SKM-1 treated with dmso at 0.1 percent for 144 hours (cell line): ENCODE results near the gene ARID3B.
"Not testable (repeated sequence)": the region's sequence is repeated elsewhere in the genome, so short reads cannot be mapped to it uniquely, and the experiment has no call there.

Experiments used
- DNase-seq: peaks from one replicate; lab custom pipeline; 2025; ENCODE audit not compliant: unreplicated experiment; lab: John Stamatoyannopoulos, UW

Gene ARID3B

DNA sequence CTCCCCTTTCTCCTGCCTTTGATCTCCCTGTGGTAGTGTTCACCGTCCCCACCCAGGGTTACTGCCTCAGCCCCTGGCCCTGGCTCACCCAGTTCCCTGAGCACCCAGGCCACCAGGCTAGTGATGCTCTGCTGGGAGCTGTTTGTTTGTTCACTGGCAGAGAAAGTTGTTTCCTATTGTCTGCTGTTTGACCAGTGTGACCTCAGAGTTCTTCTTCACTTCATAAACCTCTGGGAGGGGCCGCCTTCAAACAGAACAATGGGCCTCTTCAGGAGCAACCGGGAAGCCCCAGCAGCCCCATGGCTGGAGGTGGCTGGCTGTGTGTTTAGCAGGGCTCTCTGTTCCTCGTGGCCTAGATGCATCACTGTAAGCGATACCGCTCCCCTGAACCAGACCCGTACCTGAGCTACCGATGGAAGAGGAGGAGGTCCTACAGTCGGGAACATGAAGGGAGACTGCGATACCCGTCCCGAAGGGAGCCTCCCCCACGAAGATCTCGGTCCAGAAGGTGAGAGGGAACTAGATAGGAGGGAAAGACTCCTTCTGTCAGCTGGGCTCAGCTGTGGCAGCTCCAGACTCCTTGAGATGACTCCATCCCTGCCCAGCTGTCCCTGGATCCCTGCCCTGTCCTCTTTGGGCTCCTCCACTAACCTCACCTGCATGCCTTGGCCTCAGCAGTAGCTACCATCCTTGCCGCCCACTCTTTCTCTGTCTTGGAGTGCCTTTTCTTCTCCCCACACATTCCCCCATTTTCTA, 78.0 kb downstream of the ARID3B start:
- DNase-seq, result no peak

DNA sequence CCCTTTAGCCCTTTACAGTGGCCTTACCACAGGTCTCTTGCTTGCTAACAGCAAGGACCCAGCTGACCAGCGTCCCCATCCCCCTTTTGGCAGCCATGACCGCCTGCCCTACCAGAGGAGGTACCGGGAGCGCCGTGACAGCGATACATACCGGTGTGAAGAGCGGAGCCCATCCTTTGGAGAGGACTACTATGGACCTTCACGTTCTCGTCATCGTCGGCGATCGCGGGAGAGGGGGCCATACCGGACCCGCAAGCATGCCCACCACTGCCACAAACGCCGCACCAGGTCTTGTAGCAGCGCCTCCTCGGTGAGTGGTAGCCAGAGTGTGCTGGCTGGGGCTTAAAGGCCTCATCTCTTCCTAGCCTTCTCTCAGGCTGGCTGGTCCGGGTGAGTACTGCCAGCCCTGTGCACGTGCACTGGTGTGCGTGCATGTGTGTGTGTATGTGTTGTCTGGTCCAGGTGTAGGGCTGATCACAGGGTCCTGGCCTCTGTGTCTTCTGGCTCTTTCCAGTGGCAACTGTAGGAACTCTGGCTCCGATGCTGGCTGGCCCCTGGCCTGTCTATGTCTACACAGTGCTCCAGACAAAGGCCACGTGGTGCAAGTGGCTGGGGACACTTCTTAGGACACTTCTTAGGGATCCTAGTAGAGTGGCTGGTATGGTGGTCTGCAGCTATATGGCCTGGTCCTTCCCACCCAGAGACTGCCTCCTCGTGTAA, 79.1 kb downstream of the ARID3B start:
- DNase-seq, result no peak

DNA sequence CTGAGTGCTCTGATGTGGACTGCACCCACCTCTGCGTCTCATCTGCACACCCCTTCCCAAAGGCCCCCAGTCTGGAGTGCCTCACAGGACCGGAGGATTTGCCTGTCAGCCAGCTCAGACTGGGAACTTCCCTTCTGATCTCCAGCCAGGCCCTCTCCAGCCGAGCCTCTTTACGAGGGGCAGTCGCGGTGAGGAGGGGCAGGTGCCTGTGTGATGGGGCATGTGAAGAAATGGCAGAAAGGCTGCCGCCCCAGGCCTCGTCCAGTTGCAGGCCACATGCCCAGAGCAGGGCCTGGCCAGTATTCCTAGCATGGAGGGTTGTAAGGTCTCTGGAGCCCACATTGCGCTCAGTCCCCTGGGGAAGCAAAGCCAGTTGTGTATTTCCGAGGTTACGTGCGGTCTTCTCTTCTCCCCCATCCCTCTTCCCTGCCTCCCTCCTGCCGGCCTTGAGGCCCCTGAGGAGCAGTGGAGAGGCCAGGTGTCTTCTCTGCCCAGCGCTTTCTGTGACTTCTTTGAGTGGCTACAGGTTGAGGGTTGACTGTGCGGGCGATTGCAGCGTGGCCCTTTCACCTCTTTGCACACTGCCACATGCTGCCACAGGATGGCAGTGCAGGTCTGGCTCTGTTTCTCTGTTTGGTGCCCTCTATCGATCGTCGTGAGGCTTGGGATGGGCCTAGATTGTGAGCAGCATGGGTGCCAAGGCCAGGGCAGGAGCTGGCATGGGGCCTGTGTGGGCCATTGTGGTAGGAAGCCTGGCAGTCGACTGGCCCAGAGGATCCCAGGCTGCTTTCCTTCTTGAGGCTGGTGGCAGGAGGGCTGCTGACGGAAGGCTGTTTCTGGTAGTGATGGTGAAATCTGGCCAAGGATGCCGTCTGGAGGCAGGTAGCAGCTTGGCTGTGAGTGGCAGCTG, 79.9 kb downstream of the ARID3B start:
- DNase-seq, result peak; percentile 88

DNA sequence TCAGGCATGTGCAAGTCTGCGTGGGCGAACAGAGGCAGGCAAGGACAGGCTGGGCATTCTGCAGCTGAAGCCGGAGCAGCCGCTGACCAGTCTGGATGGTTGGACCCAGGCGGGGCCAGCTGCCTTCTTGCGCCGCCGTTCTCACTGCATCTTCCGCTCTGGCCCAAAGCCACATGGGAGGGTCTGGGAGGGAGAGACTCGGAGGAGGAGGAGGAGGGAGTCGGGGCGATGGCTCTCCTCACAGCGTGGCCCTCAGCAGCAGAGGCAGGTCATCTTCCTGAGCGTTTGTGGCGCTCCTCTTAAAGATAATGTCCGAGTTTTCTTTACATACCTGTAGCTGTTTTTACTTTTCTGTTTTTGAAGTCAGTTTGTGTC, 80.5 kb downstream of the ARID3B start:
- DNase-seq, result no peak

DNA sequence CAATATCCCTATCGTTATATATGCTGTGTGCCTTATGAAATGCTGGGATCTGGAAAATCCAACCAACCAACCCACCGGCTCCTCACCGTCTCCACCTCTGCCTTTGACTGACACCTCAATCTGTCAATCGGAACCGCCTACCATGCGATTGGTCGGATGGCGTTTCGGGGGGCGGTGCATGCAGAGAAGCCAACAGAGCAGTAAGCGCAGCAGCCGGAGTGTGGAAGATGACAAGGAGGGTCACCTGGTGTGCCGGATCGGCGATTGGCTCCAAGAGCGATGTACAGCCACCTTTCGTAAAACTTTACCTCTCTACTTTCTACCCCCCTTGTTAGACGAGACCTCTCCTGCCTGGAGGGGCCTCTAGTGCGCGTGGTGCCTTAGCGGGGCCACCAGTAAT, 80.9 kb downstream of the ARID3B start:
- DNase-seq, result no peak

DNA sequence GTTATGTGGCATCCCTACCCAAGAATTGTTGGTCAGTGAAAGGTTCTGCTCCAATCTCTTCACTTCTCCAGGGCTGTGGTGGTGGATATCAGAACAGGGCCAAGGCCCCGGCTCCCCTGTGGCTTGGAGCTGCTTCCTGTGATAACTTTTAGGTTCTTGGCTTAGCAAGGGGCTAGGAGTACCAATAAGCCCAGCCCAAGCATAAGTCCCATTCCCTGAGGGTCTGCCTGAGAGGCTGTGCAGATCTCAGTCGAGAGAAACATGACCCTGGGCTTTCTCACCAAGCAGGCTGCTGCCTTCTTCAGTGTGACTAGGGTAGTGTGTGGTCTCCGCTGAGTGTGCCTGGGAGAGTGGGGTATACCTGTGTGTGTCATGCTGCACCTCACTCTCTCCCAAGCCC, 81.7 kb downstream of the ARID3B start:
- DNase-seq, result no peak

DNA sequence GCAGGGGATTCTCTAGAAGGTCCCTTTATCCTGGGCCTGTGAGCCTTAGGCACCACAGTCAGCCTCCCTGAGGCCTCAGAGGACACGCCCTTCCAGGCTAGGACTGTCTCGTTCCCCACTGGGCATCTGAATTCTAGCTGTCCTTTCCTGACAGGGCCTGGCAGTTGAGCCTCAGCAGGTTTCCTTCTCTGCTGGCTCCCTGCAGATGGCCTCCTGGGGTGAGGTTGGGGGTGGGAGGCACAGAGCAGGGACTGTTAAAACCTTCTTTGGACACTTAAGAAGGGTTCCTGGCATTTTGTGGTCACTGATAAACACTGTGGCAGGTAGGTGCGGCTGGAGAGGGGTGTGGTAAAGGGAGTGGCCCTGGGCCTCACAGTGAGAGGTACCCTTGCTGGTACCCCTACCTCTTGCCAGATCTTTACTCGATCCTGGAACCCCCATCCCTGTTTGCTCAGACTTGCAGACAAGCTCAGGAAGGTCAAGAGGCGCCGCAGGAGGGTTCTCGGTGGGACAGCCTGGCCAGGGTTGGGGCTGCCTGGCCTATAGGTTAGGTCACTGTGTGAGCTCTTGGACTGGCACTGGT, 83.1 kb downstream of the ARID3B start:
- no peak for DNase-seq

DNA sequence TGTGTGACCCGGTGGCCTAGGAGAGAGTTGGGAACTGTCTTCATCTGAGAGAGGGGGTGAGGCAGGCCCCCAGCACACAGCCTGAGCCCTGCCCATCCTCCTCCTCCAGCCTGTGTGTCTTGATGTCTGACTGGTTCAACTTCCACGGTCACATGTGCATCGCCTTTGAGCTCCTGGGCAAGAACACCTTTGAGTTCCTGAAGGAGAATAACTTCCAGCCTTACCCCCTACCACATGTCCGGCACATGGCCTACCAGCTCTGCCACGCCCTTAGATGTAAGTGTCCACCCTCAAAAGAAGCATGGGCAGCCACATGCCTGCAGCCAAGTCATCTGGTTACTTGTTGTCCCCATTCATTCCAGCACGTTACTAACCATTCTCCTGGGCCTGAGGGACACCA, 84.7 kb downstream of the ARID3B start:
- no peak for DNase-seq

DNA sequence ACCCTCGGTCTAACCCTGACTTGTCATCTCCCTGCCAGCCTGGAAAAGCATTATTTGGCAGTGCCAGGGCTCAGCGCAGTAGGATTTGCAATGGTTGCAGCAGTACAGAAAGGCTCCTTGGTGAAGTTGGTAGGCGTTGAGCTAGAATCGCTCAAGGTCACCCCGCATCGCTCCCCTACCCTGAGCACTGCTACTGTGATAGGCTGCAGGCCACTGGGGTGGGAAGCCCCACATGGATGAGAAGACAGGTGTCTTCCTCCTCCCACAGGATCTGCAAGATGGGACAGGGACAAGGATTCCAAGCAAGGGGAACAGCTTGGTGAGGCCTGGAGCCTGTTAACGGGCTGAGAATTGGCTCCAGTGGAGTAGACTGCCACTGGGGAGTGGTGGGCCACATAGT, 85.3 kb downstream of the ARID3B start:
- no peak for DNase-seq

DNA sequence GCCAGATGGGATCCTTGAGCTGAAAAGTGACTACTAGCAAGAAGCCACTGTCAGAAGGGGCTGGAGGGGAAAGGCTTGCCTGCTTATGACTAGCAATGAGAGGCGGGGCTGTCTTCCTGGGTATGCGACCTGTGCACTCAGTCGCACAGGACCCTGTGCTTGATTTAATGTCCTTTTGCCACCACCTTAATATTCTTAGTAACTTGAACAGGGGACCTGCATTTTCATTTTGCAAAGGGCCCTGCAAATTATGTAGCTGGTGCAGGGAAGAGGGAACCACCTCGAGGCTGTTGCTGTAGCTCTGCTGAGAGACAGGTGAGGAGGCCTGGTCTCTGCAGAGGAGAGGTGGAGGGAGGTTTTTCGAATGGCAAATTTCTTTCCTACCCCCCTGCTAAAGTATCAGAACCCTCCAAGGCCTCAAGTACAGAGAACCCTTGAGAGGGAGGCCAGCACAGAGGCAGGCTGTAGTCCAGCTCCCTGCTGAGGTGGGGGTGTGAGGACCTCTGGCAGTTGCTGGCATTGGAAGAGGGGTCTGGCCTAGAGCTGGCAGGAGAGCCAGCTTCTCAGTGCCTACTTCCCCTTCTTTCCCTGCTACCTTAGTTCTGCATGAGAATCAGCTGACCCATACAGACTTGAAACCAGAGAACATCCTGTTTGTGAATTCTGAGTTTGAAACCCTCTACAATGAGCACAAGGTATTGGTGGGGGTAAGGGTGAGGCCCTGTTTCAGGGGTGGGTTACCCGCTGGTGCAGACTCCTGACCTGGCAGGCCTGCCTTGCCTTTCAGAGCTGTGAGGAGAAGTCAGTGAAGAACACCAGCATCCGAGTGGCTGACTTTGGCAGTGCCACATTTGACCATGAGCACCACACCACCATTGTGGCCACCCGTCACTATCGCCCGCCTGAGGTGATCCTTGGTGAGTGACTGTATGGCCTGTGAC, 86.0 kb downstream of the ARID3B start:
- DNase-seq, result no peak

DNA sequence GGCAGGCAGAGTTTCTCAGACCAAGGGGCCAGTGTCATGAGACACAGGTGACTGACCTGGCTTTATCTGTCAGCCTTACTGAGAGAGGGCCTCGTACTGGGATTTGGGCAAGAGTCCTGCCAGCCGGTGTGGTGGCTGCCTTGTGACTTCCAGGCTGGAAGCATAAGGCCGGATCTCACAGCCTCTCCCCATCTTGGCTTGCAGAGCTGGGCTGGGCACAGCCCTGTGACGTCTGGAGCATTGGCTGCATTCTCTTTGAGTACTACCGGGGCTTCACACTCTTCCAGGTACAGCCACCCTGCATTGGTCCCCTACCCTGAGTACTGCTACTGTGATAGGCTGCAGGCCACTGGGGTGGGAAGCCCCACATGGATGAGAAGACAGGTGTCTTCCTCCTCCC, 86.7 kb downstream of the ARID3B start:
- no peak for DNase-seq

DNA sequence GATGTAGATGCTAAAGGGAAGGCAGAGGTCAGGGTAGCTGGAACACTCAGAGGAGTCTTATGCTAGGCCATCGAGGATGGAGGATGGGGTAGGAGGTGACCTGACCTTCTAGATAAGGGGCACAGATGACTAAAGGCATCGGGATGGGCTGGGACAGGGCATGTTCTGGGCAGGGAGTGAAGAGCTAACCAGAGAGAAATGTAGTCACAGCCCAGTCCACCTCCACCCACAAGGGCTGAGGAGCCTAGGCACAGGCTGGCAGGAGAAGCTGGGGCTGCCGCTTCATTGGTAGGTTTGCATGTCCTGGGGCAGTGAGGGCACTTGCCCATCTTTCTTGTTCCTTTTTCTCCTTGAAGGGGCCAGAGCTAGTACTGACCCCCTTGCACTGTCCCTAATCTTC, 87.2 kb downstream of the ARID3B start:
- DNase-seq, result no peak

DNA sequence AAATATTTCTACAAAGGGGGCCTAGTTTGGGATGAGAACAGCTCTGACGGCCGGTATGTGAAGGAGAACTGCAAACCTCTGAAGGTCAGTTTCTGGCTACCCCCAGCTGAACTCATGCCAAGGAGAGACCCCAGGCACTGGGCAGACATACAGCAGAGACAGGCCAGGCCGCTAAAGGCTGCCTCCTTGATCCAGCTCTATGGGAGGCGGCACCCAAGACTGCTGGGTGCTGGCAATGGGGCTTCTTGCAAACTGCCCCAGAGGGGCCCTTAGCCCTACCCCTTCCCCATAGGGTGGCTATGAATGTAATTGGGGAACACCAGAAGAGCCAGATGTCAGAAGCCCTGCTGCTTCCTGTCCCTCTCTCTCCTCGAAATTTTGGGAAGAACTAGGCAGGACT, 87.9 kb downstream of the ARID3B start:
- DNase-seq, result no peak

DNA sequence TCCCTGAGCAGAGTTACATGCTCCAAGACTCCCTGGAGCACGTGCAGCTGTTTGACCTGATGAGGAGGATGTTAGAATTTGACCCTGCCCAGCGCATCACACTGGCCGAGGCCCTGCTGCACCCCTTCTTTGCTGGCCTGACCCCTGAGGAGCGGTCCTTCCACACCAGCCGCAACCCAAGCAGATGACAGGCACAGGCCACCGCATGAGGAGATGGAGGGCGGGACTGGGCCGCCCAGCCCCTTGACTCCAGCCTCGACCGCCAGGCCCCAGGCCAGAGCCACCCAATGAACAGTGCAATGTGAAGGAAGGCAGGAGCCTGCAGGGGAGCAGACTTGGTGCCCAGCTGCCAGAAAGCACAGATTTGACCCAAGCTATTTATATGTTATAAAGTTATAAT, 88.7 kb downstream of the ARID3B start:
- DNase-seq, result not testable (repeated sequence)

DNA sequence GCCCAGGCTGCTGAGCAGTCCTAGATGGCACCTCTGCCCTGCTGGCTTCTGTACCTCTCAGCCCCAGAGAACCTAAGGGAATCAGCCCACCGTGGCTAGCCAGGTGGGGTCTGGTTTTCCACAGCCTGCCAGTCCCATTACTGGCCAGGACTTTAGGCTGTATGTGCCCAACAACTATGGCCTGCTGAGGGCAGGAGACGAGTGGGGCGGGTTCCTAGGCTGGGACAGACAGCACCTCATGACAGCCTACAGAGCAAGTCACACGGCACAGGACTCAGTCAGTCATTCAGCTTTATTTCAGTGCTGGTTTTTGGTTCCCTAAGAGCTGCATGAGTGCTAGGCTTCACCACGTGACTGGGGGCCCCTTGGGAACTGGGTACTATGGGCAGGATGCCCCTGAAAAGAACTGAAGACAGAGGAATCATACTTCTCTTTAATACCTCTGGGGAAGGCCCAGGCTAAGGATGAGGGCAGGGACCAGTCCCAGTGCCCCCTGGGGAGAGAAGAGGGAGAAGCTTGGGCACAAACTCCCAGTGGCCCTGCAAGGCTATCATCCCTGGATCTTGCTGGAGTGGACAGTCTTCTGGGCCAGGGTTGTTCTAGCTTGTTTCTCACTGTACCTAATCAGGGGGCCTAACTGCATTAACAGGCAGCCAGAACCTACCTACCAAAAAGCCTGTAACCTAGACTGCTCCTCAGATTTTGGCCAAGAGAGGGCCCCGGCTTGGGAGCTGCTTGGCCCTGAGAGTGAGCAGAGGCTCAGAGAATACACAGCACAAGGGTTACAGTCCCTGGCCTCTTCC, 89.5 kb downstream of the ARID3B start:
- no peak for DNase-seq

DNA sequence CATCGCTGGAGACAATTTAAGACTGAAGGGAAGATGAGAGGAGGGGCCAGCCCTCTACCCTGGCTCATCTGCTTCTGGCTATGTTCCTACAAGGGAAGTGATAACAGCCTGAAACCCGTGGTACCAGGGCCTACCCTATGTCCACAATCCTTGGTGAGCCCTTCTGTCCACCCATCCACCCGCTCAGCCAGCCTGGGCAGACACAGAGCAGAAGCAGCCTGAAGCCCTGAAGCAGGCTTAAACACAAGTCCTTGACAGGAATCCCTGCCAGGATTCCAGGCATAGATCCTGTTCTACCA, 90.0 kb downstream of the ARID3B start:
- no peak for DNase-seq

DNA sequence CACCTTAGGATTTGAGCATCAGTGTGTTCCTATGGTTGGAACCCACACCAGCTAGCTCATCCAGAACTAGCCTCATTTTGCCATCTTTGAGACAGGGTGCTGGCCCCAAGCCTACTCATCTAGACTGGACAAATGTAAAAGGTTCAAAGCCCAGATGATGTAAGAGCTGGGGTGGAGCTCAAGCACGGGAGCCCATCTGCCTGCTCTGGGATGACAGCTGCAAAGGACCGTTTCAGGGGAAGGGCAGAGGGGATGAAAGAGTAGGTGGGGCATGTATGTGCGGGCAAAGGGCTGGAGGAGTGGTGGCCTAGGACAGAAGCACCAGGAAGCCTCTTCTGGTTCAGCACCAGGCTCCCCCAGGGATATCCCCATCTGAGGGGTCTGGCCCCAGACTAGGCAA, 90.4 kb downstream of the ARID3B start:
- no peak for DNase-seq

DNA sequence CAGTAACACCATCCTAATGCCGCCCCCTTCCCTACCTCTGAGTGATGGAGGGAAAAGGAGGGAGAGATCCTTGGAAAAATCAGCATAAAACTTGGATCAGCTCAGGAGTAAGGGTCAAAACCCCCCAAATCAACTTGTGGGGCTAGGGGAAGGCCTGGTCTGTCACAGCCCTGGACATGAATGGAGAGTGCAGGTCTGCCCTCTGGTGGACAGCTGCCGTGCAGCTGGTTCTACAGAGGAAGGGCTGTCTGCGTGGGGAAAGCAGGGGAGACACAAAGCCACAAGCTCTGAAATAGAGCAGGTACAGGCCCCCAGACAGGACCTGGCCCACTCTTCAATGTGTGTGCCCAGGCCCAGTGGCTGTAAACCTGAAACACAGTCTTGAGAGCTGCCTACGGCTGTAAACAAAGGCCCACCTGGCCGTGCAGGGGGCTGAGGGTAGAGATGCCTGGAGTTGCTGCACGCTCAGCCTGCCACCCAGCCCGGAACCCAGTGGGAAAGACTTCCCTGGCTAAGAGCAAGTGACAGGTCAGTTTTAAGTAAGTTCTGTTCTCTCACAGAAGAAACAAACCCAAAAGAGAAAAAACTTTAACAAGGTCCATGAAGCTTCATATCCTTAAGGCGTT, 91.0 kb downstream of the ARID3B start:
- DNase-seq, result peak; percentile 27

DNA sequence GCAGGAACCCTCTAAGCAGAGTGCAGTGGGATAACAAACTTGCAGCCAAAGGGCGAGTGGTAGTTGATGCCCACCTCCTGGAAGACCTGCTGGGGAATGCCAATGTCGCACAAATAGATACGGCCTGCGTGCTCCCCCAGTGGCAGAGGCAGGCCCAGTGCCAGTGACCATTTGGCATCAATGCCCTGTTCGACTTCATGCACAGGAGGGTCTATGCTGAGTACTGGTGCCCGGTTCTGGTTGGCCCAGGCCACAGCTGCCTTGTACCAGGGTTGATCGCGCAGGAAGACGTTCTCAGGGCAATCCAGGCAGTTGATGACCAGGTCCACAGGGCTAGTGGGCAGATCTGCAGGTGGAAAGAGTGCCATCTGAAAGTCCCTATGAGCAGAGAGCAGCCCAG, 91.6 kb downstream of the ARID3B start:
- no peak for DNase-seq
